H9 (cell line): ENCODE results near the gene RNPEPL1. TPM values are rescaled to one million over a fixed set of nuclear protein-coding genes. Genes with fewer than 3 reads are reported as not detected.

Source experiments
- DNase-seq: peaks from one replicate; pipeline ENCODE4 v3.0.0-alpha.2; 2017
- H2AFZ ChIP-seq: one replicate; pipeline ENCODE4 v1.6.1; 2013; ENCODE audit warnings: mild to moderate bottlenecking, low read length, control low read depth, moderate library complexity
- H2AK5ac ChIP-seq: 2 replicates; pipeline ENCODE4 v1.6.1; 2013; ENCODE audit warnings: low read length, control low read depth, mixed read lengths; ENCODE audit not compliant: insufficient read length
- H2BK120ac ChIP-seq: one replicate; pipeline ENCODE4 v1.6.1; 2013; ENCODE audit warnings: low read depth, mild to moderate bottlenecking, low read length, control low read depth, inconsistent platforms; ENCODE audit not compliant: poor library complexity, severe bottlenecking
- H2BK12ac ChIP-seq: 2 replicates; pipeline ENCODE4 v1.6.1; 2013; ENCODE audit warnings: low read length, control low read depth, mixed read lengths, low read depth; ENCODE audit not compliant: insufficient read length
- H2BK15ac ChIP-seq: 2 replicates; pipeline ENCODE4 v1.6.1; 2013; ENCODE audit warnings: low read depth, low read length, control low read depth
- H2BK20ac ChIP-seq: one replicate; pipeline ENCODE4 v1.6.1; 2013; ENCODE audit warnings: low read depth, mild to moderate bottlenecking, low read length, control low read depth, inconsistent platforms; ENCODE audit not compliant: poor library complexity, severe bottlenecking
- H2BK5ac ChIP-seq: 2 replicates; pipeline ENCODE4 v1.6.1; 2013; ENCODE audit warnings: low read length, control low read depth, mixed read lengths; ENCODE audit not compliant: insufficient read length
- H3K14ac ChIP-seq: 2 replicates; pipeline ENCODE4 v1.6.1; 2013; ENCODE audit warnings: low read length, control low read depth; ENCODE audit not compliant: insufficient read depth
- H3K18ac ChIP-seq: 2 replicates; pipeline ENCODE4 v1.6.1; 2013; ENCODE audit warnings: low read depth, mild to moderate bottlenecking, mixed read lengths, low read length, control low read depth; ENCODE audit not compliant: insufficient read length
- H3K23ac ChIP-seq: 2 replicates; pipeline ENCODE4 v1.6.1; 2013; ENCODE audit warnings: low read length, control low read depth, mixed read lengths, low read depth; ENCODE audit not compliant: insufficient read length
- H3K23me2 ChIP-seq: 2 replicates; pipeline ENCODE4 v1.6.1; 2013; ENCODE audit warnings: low read depth, mild to moderate bottlenecking, mixed read lengths, low read length, control low read depth; ENCODE audit not compliant: insufficient read length, poor library complexity, severe bottlenecking
- H3K27ac ChIP-seq: 2 replicates; pipeline ENCODE4 v1.5.1; 2013; ENCODE audit warnings: low read length, control low read depth, mixed read lengths, low read depth; ENCODE audit not compliant: insufficient read length
- H3K27me3 ChIP-seq: 2 replicates; pipeline ENCODE4 v1.6.1; 2013; ENCODE audit warnings: low read length, control low read depth, inconsistent platforms; ENCODE audit not compliant: insufficient read depth
- H3K4ac ChIP-seq: 2 replicates; pipeline ENCODE4 v1.6.1; 2013; ENCODE audit warnings: low read depth, mild to moderate bottlenecking, control low read depth, inconsistent platforms, low read length, moderate library complexity
- H3K4me1 ChIP-seq: 2 replicates; pipeline ENCODE4 v1.6.1; 2013; ENCODE audit warnings: low read length, control low read depth, inconsistent platforms; ENCODE audit not compliant: insufficient read depth
- H3K4me2 ChIP-seq: 2 replicates; pipeline ENCODE4 v1.6.1; 2013; ENCODE audit warnings: low read length, control low read depth, mixed read lengths; ENCODE audit not compliant: insufficient read length, insufficient read depth
- H3K56ac ChIP-seq: 2 replicates; pipeline ENCODE4 v1.6.1; 2013; ENCODE audit warnings: low read depth, mild to moderate bottlenecking, mixed read lengths, low read length, control low read depth; ENCODE audit not compliant: insufficient read length
- H3K79me1 ChIP-seq: 2 replicates; pipeline ENCODE4 v1.6.1; 2013; ENCODE audit warnings: low read depth, mild to moderate bottlenecking, moderate library complexity, low read length, control low read depth, inconsistent platforms; ENCODE audit not compliant: insufficient read depth, poor library complexity, severe bottlenecking
- H3K79me2 ChIP-seq: 2 replicates; pipeline ENCODE4 v1.6.1; 2013; ENCODE audit warnings: low read length, control low read depth, inconsistent platforms; ENCODE audit not compliant: insufficient read depth
- H3K9ac ChIP-seq: 2 replicates; pipeline ENCODE4 v1.6.1; 2013; ENCODE audit warnings: low read length, control low read depth, mixed read lengths; ENCODE audit not compliant: insufficient read length; ENCODE audit errors: extremely low read depth
- H3K9me3 ChIP-seq: one replicate; pipeline ENCODE4 v1.6.1; 2013; ENCODE audit warnings: low read depth, low read length, inconsistent platforms; ENCODE audit not compliant: control insufficient read depth
- H3T11ph ChIP-seq: one replicate; pipeline ENCODE4 v1.6.1; 2013; ENCODE audit warnings: mild to moderate bottlenecking, low read length, control low read depth, inconsistent platforms
- H4K20me1 ChIP-seq: one replicate; pipeline ENCODE4 v1.6.1; 2013; ENCODE audit not compliant: control insufficient read depth, insufficient read length, insufficient read depth
- H4K5ac ChIP-seq: 2 replicates; pipeline ENCODE4 v1.6.1; 2013; ENCODE audit warnings: low read depth, mild to moderate bottlenecking, mixed read lengths, low read length, control low read depth; ENCODE audit not compliant: insufficient read length
- H4K8ac ChIP-seq: replicated peaks from 2 replicates; pipeline ENCODE4 v1.6.1; 2013; ENCODE audit warnings: low read length, control low read depth, mixed read lengths, low read depth; ENCODE audit not compliant: insufficient read length
- H4K91ac ChIP-seq: 2 replicates; pipeline ENCODE4 v1.6.1; 2013; ENCODE audit warnings: low read depth, mild to moderate bottlenecking, moderate library complexity, mixed read lengths, low read length, control low read depth; ENCODE audit not compliant: insufficient read length
- H3K27ac Mint-ChIP-seq, 3 experiments: 2 replicates in 2 of 3; 3 replicates in 1 of 3; pipeline ENCODE4 v1.8.0; 2020 to 2021; ENCODE audit warnings: mixed read lengths in 3 of 3, mild to moderate bottlenecking in 1 of 3, moderate library complexity in 1 of 3
- H3K27me3 Mint-ChIP-seq: 2 replicates; pipeline ENCODE4 v1.8.0; 2021; ENCODE audit warnings: low read depth, mild to moderate bottlenecking, moderate library complexity, mixed read lengths
- H3K36me3 Mint-ChIP-seq, 3 experiments: 2 replicates in 2 of 3; 3 replicates in 1 of 3; pipeline ENCODE4 v1.8.0; 2020 to 2021; ENCODE audit warnings: low read depth in 3 of 3, mixed read lengths in 3 of 3; ENCODE audit not compliant: insufficient read depth in 1 of 3
- H3K4me1 Mint-ChIP-seq, 2 experiments: 2 replicates each; pipeline ENCODE4 v1.8.0; 2020; ENCODE audit warnings: mixed read lengths in 2 of 2
- H3K4me3 Mint-ChIP-seq, 2 experiments: 2 replicates in 1 of 2; 3 replicates in 1 of 2; pipeline ENCODE4 v1.8.0; 2020 to 2021; ENCODE audit warnings: mild to moderate bottlenecking in 2 of 2, mixed read lengths in 2 of 2, moderate library complexity in 1 of 2
- H3K9me3 Mint-ChIP-seq, 2 experiments: 2 replicates in 1 of 2; 3 replicates in 1 of 2; pipeline ENCODE4 v1.8.0; 2020; ENCODE audit warnings: mild to moderate bottlenecking in 2 of 2, mixed read lengths in 2 of 2, moderate library complexity in 1 of 2
- CTCF ChIP-seq: fragments of 200-600 bp; sonication (generic); conservative IDR thresholded peaks from 3 replicates; pipeline ENCODE4 v1.8.0; 2021; ENCODE audit warnings: antibody characterized with exemption, mild to moderate bottlenecking
- WGBS: extraction: QIAGEN DNeasy Blood & Tissue Kit; methylation state at CpG from one replicate; pipeline ENCODE4 v1.1.7; 2013; ENCODE audit warnings: missing lambda C conversion rate, low lambda C conversion rate, mixed read lengths; ENCODE audit not compliant: insufficient read length; ENCODE audit errors: extremely low coverage; 5-methylcytosine and 5-hydroxymethylcytosine counted together
- total RNA-seq: library from RNA; stranded (reverse); gene quantifications from 2 replicates; pipeline ENCODE4 v1.2.1, GENCODE V29; 2021

The RNPEPL1 gene
- total RNA-seq, 1 experiment from 2014 or later = 22.5 TPM

DNA sequence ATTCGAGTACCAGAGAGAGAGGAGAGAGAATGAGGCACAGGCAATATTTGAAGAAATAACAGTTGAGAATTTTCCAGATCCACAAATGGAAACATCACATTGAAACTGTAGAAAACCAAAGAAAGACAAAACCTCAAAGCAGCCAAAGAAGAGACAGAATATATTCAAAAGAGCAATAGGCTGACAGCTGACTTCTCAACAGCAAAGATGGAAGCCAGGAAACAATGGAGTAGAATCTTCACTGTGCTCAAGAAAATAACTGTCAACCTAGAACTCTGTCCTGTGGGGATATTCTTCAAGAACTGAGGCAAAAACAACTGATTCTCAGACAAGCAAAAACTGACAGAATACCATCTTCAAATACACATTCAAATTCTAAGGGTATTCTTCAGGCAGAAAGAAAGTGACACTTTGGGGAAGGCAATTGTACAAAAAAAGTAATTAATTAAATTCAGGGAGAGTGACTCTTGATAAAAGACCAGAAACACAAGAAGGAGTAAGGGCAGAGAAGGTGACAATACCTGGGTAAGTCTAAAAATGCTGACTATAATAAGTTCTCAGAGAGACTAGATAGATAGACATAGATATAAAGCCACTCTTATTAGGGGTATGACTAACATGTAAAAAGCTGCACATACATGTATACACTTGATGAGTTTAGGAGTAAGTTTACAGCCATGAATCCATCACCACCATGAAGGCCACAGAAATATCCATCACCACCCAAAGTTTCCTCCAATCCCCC lies 36.1 kb upstream of the RNPEPL1 start:
- Histone ChIP-seq H3K4me1 (no peaks in the 10 kb centered on the region), H3K27ac (no peak overlapping the region), H3K14ac (no peak overlapping the region), H2BK15ac (no peak overlapping the region), H4K91ac (no peak overlapping the region), H3K79me2 (no peaks in the 10 kb centered on the region), H2BK20ac (no peak overlapping the region), H3T11ph (no peak overlapping the region), H3K27me3 (no peaks in the 10 kb centered on the region), H2AK5ac (no peak overlapping the region), H2BK5ac (no peak overlapping the region), H3K18ac (no peak overlapping the region), H3K9ac (no peak overlapping the region), H3K4me2 (no peak overlapping the region), H4K5ac (no peak overlapping the region), H4K8ac (no peak overlapping the region), H3K9me3 (peaks cover 5% of the 10 kb centered on the region), H2BK12ac (no peak overlapping the region), H3K23me2 (no peaks in the 10 kb centered on the region), H3K4ac (no peak overlapping the region), H3K56ac (no peak overlapping the region), H3K23ac (no peak overlapping the region), H2AFZ (no peak overlapping the region), H2BK120ac (no peak overlapping the region), H4K20me1 (no peaks in the 10 kb centered on the region), H3K79me1 (no peaks in the 10 kb centered on the region)
- Mint-ChIP-seq H3K4me1 (peaks cover under 1 to 2% of the 10 kb centered on the region in 2 experiments; a peak in 2 of 4 replicates), H3K4me3 (no peak overlapping the region), H3K9me3 (peaks cover 56 to 57% of the 10 kb centered on the region in 2 experiments), H3K27me3 (no peaks in the 10 kb centered on the region; the same call in none of the 2 replicates), H3K27ac (no peak overlapping the region), H3K36me3 (peaks cover 54 to 61% (median 57%) of the 10 kb centered on the region in 3 experiments)
- DNase-seq = no peak
- no peak for TF ChIP-seq CTCF
- no CpG with 5 or more reads among the region's 1 CpG for WGBS
